Measurements from ENCODE around the gene OR10AD1. TPM values are rescaled to one million over a fixed set of nuclear protein-coding genes. Genes with fewer than 3 reads are reported as not detected.

The OR10AD1 gene
- total and polyA plus RNA-seq, 10 of the 15 experiments (the other 5 are each of a cell fraction or from before 2014, with no cell fraction given) = 0.04 to 0.12 TPM; not detected in 8

GRCh38 chr12:48169011-48169410 lies 34.1 kb downstream of the OR10AD1 start:
- peaks cover 0 to 2% of the 10 kb centered on the region in 2 experiments; a peak in 2 of 4 replicates for H3K27me3 ChIP-seq (replicated peaks in 1 of 2; ENCODE audit: control insufficient read depth in 2 of 2, insufficient read depth in 2 of 2, low read length in 1 of 2)
- SMC1A ChIA-PET (ENCODE audit: uncharacterized antibody, unreplicated experiment) = interaction anchor here (1.6 kb wide), 1 partner anchor 9 kb away, joined by 3 read pairs; no protein-coding TSS in a partner anchor
- POLR2A ChIA-PET = no interaction called here
- FAIRE-seq (no peak), ATAC-seq (no peak), DNase-seq (ENCODE audit: low read depth, low spot score) (no peak)
- no peak overlapping the region for H2AFZ ChIP-seq (ENCODE audit: control insufficient read depth, low read depth, low read length)
- no peak overlapping the region for H3K9ac ChIP-seq (ENCODE audit: control insufficient read depth, insufficient read depth, low read length)
- no TSS peak for BruUV-seq (replicated peaks)
- 63% methylated on average over 19 of the region's 19 CpGs for WGBS (ENCODE audit: insufficient coverage, insufficient replicate concordance, low lambda C conversion rate, missing lambda C conversion rate)
- no peaks in the 10 kb centered on the region for H3K36me3 ChIP-seq (ENCODE audit: control insufficient read depth in 2 of 2, insufficient read depth in 2 of 2, low read length in 1 of 2)
- no peaks in the 10 kb centered on the region for H3K9me3 ChIP-seq (replicated peaks; ENCODE audit: control insufficient read depth, insufficient read depth, low read length)
- H3K4me2 ChIP-seq (ENCODE audit: control insufficient read depth, insufficient read depth) = no peak overlapping the region
- H4K20me1 ChIP-seq (ENCODE audit: control insufficient read depth, insufficient read depth) = no peaks in the 10 kb centered on the region
- H3K79me2 ChIP-seq (ENCODE audit: control insufficient read depth, insufficient read depth, low read length) = no peaks in the 10 kb centered on the region
- H3K4me3 ChIP-seq = no peak overlapping the region
- in situ Hi-C loops (cut with MboI) = loop anchor here (5.0 kb wide), 1 partner anchor 457 kb away; no protein-coding TSS in a partner anchor
- H3K27ac ChIP-seq (ENCODE audit: control insufficient read depth, insufficient read depth) = no peak overlapping the region
- intact Hi-C loops (cut with micrococcal nuclease; ENCODE audit: unreplicated experiment) = loop anchor here (5.0 kb wide), 1 partner anchor 452 kb away; no protein-coding TSS in a partner anchor
- RAD21 ChIA-PET (ENCODE audit: unreplicated experiment) = no interaction called here
- H3K4me1 ChIP-seq (ENCODE audit: control insufficient read depth, insufficient read depth, low read length) = no peaks in the 10 kb centered on the region
- CTCF ChIA-PET = interaction anchor here (0.7 kb wide), 1 partner anchor 20 kb away, joined by 3 read pairs; no protein-coding TSS in a partner anchor
- TF ChIP-seq CEBPB (IDR thresholded peaks at IDR 0.05; ENCODE audit: borderline replicate concordance in 1 of 2, low read depth in 2 of 2, low read length in 2 of 2) = no peak
- no peak for TF ChIP-seq BCL3 (IDR thresholded peaks at IDR 0.05; ENCODE audit: borderline replicate concordance, insufficient read depth, low read depth, low read length, poor library complexity, severe bottlenecking)
- TF ChIP-seq FOXK2 (IDR thresholded peaks at IDR 0.05) = no peak
- TF ChIP-seq HCFC1 (IDR thresholded peaks at IDR 0.05; ENCODE audit: low read length) = no peak
- no peak for TF ChIP-seq SUZ12 (IDR thresholded peaks at IDR 0.05; ENCODE audit: unreplicated experiment)
- no peak for TF ChIP-seq CREB1 (IDR thresholded peaks at IDR 0.05; ENCODE audit: low read depth)
- TF ChIP-seq ZNF217 (IDR thresholded peaks at IDR 0.05) = no peak
- TF ChIP-seq STAT1 (conservative IDR thresholded peaks at IDR 0.05) = no peak
- TF ChIP-seq ZNF592 (IDR thresholded peaks at IDR 0.05) = no peak
- TF ChIP-seq CUX1 (IDR thresholded peaks at IDR 0.05; ENCODE audit: insufficient replicate concordance, low read depth, low read length) = no peak
- TF ChIP-seq PML (IDR thresholded peaks at IDR 0.05; ENCODE audit: low read length) = no peak
- no peak for TF ChIP-seq EZH2 (IDR thresholded peaks at IDR 0.05; ENCODE audit: borderline replicate concordance, control insufficient read depth, low read depth, low read length)
- no peak for TF ChIP-seq DPF2 (IDR thresholded peaks at IDR 0.05)
- no peak for TF ChIP-seq RCOR1 (conservative IDR thresholded peaks at IDR 0.05; ENCODE audit: low read depth, low read length)
- no peak for TF ChIP-seq JUNB (IDR thresholded peaks at IDR 0.05)
